GM18909 (cell line): ENCODE measurements around the gene ZNF438.
"Not testable (repeated sequence)": the region's sequence is repeated elsewhere in the genome, so short reads cannot be mapped to it uniquely, and the experiment has no call there.

Source experiments
- ATAC-seq: cut with Tn5 transposase; IDR thresholded peaks from one replicate; pipeline ENCODE4 v1.9.1; 2021; ENCODE audit warnings: mild to moderate bottlenecking; ENCODE audit not compliant: unreplicated experiment, poor library complexity

ZNF438 gene

DNA sequence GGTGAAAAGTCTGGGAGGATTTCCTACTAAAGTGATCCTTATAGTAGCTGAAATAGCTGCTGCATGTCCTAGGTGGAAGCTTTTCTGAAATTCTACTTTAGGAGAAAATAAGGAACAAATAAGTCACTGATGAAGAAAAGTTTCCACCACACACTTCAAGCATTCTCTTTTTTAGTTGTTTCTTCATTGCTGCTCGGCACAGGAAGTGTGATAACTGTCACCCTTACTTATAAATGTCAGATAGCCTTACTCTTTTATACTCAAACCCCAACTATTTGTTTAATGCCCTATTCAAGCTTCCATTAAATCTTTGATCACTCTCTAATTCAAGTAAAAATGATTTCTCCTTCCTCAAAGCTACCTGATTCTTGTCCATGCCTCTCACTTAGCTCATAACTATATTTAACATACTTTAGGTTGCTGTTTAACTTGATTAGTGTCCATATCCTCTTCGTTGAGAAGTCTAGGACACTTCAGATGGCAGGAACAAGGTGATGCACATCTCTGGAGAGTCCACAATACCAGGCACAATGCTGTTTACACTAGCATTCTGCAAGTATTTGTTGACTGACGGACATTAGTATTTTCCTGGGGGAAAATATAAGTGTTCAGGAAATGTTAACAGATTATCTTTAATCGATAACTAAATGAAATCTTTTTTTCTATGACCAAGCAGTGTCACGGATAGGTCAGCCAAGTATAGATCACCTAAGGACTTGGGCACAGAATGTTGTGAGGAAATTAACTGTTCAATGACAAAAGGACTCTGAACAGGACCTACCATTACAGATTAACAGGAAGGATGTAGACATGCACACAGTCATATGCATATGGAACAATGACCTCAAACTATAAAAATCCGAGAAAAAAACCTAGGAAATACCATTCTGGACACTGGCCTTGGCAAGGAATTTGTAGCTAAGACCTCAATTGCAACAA lies 67.4 kb downstream of the ZNF438 start:
- ATAC-seq: no peak

DNA sequence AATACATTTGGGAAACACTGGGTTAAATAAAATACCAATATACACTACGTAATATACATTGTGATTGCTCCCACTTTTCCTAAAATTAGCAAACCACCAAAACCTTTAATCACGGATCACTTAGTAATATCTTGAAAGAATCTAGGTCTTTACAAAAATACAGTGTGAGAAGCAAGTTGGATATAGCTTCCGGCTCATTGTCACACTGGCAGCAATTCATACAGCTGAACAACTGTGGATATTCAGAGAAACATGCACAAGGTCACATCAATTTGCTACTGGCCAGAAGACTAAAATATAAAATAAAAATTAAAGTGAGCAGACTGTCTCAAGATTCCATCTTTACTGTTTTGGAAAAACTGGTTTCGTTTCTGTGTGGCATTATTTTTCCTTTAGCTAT lies 69.1 kb downstream of the ZNF438 start:
- no peak for ATAC-seq

DNA sequence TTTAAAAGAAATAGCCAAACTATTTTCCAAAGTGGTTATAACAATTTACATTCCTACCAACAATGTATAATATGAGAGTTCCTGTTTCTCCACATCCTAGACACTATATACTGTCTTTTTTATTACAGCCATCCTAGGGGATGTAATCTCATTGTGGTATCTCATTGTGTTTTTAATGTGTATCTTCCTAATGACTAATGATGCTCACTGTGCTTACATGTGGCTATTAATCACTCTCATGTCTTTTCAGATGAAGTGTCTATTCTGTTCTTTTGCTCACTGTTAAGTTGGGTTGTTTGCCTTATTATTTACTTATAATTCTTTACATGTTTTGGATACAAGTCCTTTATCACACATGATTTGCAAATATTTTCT lies 71.8 kb downstream of the ZNF438 start:
- peak; percentile 4 for ATAC-seq

DNA sequence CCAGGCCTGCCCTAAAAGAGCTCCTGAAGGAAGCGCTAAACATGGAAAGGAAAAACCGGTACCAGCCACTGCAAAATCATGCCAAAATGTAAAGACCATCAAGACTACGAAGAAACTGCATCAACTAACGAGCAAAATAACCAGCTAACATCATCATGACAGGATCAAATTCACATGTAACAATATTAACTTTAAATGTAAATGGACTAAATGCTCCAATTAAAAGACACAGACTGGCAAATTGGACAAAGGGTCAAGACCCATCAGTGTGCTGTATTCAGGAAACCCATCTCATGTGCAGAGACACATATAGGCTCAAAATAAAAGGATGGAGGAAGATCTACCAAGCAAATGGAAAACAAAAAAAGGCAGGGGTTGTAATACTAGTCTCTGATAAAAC lies 82.4 kb downstream of the ZNF438 start:
- not testable (repeated sequence) for ATAC-seq

DNA sequence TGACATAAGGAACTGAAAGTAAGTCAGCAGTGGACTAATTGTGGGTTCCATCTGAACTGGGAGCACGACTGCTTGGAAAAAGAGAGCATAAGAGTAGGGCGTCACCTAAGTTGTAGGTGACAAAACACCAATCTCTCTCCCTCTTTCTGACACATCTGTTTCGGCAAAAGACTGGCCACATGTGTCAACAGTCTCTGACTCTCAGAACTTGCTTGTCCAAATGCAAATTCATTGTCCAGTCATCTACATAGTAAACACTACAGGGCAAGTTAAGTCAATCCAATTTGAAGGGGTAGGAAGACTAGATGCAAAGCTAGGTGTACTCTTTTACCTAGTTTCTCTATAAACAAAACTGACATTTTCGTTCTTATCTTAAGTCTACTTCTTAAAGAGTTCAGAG lies 87.7 kb downstream of the ZNF438 start:
- no peak for ATAC-seq

DNA sequence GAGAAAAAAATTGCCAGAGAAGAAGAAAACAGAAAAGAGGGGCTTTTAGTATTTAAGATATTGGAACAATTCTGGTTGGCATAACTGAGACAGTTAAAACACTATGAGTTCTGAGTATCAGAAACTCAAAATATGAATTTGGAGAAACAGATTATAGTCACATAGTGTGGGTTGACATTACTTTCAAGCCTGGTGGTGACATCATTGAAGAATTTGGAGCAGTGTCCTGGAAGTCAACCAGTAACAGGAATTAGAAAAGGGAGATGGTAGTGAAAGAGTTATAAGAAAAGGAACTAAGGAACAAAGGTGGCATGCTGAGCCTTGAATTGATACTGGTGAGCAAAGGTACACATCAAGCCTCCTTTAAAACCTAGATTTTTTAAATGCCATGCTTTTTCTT lies 88.2 kb downstream of the ZNF438 start:
- no peak for ATAC-seq

DNA sequence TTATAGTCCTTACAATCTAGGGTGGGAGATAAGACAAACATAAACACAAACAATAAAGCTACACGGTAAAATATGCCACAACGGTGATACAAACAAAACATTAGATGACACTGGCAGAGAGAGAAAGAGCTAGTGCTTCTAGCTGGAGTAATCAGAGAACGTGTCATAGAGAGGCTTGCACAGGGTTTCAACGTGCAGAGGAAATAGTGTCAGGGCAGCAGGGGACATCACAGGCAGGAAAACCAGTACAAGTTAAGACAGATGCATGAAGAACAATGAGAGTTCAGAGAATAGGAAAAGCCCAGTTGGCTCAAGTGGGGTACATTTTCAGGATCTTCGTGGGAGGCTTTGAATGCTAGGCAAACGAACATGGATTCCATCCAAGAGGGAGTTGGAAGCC lies 91.4 kb downstream of the ZNF438 start:
- no peak for ATAC-seq

DNA sequence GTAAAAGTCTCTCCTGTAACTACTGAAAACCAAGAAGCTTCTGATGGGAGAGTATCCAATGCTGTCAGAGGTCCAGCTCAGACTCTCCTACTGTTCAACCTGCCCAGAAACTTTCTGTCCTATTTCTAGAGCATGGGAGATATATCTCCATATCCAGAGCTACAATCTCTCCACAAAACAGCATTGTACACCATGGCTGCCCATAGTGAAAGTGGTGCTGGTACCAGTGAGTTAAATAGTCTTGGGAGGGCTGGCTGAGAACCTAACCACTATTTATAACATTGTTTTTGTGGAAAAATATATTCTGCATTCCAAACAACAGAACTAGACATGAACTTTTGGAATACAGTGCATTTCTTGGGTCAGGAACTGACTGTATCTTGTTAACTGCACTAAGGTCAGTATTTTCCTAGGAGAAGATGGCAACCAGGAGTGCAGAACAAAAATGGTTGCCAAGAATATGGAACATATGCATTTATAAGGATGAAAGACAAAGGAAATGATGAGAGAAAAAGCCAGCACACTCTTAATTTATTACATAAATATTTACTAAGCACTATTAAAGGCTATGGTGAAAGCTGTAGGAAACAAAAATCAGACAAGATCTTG lies 91.9 kb downstream of the ZNF438 start:
- no peak for ATAC-seq

DNA sequence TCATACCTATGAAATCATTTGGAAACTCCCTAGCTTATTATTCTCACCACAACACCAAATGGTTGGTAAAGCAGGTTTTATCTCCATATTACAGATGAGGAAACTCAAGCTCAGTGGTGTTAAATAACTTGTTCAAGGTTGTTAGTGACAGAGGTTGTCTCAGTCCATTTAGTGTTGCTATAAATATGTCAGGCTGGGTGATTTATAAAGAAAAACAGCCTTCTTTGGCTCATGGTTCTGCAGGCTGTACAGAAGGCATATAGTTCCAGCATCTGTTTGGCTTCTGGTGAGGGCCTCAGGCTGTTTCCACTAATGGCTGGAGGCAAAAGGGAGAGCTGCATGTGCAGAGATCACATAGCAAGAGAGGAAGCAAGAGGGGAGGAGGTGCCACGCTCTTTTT lies 96.6 kb downstream of the ZNF438 start:
- ATAC-seq: no peak

DNA sequence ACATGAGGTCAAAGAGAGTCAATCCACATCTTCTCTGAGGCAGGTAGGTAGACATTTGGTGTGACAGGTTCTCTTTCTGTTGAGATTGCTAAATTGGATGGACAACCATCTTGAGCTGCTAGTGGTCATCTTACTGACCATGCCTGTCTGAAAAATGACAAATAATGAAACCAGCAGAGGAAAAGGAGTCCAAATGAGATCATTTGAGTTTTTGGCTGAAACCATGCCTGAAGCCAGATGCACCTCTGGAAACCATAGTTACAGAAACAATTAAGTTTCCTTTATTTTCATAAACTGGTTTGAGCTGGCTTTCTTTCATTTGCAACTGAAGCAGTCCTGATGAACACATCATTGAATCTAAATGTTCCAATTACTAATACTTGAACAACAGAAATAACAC lies 100.6 kb downstream of the ZNF438 start:
- no peak for ATAC-seq

DNA sequence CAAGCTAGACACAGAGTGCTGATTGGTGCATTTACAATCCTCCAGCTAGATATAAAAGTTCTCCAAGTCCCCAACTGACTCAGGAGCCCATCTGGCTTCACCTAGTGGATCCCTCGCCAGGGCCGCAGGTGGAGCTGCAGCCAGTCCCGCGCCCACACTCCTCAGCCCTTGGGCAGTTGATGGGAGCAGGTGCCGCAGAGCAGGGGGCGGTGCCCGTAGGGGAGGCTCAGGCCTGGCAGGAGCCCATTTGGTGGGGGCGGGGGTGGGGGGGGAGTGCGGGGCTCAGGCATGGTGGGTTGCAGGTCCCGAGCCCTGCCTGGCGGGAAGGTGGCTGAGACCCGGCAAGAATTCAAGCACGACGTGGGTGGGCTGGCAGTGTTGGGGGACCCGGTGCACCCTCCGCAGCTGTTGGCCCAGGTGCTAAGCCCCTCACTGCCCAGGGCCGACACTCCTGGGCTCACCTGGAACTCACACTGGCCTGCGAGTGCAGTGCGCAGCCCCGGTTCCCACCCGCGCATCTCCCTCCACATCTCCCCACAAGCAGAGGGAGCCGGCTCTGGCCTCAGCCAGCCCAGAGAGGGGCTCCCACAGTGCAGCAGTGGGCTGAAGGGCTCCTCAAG lies 101.7 kb downstream of the ZNF438 start:
- no peak for ATAC-seq

DNA sequence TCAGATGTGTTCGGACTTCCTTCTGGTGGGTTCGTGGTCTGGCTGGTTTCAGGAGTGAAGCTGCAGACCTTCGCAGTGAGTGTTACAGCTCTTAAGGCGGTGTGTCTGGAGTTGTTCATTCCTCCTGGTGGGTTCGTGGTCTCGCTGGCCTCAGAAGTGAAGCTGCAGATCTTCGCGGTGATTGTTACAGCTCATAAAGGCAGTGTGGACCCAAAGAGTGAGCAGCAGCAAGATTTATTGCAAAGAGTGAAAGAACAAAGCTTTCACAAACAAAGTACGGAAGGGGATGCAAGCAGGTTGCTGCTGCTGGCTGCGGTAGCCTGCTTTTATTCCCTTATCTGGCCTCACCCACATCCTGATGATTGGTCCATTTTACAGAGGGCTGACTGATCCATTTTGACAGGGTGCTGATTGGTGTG lies 102.3 kb downstream of the ZNF438 start:
- peak; percentile 26 for ATAC-seq

DNA sequence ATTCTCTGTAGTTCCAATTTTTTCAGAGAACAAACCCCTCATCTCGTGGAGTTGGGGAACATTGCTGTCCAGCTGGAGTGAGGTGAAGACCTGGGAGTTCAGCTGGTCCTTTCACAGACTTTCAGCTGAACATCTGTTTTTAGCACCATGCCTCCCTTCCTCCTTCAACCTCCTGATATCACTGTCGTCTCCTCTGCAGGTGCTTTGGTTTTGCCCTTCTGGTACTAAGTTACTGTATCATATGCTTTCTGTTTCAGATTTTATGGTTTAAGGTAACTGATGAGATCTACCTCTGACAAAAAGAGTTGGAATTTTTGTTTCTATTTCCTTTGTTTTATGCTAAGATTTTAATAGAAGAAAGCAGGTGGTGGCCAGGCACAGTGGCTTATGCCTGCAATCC lies 102.9 kb downstream of the ZNF438 start:
- peak; percentile 74 for ATAC-seq

DNA sequence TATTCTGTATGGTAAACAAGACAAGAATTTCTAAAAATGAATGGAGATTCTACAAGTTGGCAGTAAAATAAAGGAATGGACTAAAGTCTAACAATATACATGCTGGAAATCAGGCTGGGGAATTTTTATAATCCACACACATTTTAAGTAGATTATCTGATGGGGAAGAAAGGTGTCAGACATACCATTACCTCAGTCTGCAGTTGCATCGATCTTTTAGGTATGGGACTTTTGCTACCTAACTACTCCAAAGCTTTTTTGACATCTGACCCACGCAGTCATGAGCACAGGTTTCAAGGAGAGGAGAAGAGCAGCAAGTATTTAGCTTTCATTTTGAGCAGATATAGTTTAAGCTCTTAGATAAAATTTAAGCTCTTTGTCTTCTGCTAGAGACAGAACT lies 113.0 kb downstream of the ZNF438 start:
- no peak for ATAC-seq

DNA sequence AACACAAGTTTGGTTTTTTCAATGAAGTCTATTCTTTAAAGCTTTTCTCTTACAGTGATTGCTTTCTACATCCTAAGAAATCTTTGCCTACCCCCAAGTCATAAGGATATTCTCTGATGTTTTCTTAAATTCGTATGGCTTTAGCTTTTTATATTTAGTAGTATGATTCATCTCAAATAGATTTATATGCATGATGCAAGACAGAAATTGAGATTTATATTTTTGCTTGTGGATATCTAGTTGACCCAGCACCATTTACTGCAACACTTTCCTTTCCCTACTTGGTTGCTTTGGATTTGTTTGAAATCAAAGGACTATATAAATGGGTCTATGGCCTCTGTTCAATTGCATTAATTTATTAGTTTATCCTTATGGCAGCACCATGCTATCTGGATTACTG lies 113.9 kb downstream of the ZNF438 start:
- no peak for ATAC-seq

DNA sequence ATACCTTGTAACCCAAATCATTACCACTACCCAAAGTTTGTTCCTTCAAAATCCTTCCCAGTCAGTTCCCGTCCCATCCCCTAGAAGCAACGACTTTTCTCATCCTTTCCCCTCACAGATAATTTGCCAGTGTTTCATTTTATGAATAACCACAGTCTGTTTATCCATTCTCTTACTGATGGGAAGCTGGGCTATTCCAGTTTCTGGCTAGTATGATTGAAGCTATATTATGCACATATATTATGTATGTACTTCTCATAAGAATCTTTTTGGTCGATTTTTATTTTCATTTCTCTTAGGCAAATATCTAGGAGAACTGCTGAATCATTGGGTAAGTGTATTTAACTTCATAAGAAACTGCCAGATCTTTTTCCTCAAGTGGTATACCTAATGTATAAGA lies 114.6 kb downstream of the ZNF438 start:
- ATAC-seq: no peak

DNA sequence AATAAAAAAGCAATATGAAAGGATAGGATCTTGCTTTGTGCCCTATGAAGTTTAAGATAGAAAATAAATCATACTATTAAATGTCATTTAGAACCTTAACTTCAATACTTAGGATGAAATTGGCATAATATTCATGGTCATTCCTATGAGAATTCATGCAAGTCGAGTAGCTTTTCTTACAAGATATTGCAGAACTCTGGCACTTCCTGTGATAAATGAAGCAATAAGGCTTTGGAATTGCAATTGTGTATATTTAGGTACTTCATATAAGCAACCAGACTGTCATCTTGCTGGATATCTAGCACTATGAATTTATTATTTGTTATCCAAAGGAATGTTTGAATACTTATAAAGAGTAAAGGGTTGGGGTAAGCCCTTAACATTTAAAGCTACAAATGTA lies 116.5 kb downstream of the ZNF438 start:
- ATAC-seq: no peak

DNA sequence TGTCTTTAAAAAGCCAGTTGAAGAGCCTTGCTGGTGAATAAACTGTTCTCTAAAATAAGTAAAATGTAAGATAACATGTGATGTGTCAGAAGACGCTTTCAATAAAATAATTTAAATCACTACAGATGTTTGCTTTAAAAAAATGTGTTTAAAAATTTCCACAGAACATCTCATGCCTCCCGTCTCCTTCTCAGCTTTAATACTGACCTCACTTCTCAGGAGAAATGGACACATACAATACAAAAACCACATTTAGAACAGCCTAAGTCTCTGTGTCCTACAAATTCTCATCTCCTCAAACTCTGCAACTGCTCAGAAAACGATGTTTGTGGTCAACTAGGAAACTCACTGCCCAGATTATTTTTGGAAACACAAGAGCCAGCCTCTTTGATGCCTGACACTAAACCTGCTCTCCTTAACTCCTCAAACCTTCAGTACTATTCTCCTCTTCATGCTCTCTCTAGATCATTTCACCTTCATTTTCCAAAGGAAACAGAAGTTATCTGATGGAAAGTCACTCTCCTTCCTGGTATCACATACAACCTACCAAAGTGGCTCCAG lies 120.3 kb downstream of the ZNF438 start:
- no peak for ATAC-seq

DNA sequence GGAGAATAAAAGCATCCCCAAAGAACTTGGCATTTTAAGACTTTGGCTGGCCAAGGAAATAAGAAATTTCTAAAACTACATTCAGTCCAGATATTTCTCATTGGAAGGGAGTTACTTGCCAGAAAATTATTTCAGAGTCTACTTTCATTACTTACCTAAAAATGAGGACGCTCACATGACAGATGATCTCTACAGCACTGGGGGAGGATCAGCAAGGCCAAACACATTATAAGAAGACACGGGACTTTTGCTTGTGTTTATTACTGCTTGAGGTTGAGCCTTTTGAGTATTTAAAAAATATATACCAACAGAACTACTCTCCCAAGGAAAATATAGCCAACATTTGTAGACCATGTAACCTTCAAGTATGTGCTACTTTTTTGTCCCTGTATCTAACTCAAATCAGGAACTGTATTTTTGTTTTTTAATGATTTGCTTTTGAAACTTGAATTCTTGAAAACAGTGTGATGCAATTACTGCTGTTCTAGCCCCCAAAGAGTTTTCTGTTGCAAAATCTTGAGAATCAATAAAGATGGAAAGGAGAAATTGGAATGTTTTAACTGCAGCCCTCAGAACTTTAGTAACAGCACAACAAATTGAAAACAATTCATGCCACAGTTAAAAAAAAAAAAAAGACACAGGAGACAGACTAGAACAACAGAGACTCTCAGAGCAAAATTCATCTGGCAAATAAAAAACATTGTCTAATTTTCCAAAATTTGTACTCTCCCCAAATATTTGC lies 128.1 kb downstream of the ZNF438 start:
- no peak for ATAC-seq

DNA sequence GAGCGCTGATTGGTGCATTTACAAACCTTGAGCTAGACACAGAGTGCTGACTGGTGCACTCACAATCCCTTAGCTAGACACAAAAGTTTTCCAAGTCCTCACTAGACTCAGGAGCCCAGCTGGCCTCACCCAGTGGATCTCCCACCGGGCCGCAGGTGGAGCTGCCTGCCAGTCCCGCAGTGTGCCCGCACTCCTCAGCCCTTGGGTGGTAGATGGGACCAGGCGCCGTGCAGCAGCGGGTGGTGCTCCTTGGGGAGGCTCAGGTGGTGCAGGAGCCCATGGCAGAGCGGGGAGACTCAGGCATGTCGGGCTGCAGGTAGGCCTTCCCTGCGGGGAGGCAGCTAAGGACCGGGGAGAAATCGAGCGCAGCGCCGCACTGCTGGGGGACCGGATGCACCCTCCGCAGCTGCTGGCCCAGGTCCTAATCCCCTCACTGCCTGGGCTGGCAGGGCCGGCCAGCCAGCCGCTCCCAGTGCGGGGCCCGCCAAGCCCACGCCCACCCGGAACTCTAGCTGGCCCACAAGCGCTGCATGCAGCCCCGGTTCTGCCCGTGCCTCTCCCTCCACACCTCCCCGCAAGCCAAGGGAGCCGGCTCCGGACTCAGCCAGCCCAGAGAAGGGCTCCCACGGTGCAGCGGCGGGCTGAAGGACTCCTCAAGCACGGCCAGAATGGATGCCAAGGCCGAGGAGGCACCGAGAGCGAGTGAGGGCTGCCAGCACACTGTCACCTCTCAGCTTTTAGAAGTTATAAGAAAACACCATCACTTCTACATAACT lies 128.9 kb downstream of the ZNF438 start:
- no peak for ATAC-seq
